Thyroid gland (tissue), 4 donors: ENCODE data around the gene CMKLR1. TPM values are rescaled to one million over a fixed set of nuclear protein-coding genes. Genes with fewer than 3 reads are reported as not detected.

Experiments used
- DNase-seq, 2 donors: peaks; one replicate each; pipeline ENCODE4 v3.0.0-alpha.2; 2019
- H3K27ac ChIP-seq, 3 donors: fragments of 200-600 bp; sonication (generic); 1 replicate in 2 of 3; 2 replicates in 1 of 3; pipeline ENCODE4 v1.5.1; 2016 to 2019; ENCODE audit warnings: mild to moderate bottlenecking in 1 of 3, moderate library complexity in 1 of 3
- H3K27me3 ChIP-seq: fragments of 200-600 bp; sonication (generic); one replicate; pipeline ENCODE4 v1.5.1; 2019
- H3K36me3 ChIP-seq, 2 donors: fragments of 200-600 bp; sonication (generic); one replicate each; pipeline ENCODE4 v1.5.1; 2016 to 2019
- H3K4me1 ChIP-seq, 2 donors: fragments of 200-600 bp; sonication (generic); one replicate each; pipeline ENCODE4 v1.5.1; 2017 to 2019
- H3K4me3 ChIP-seq, 3 donors: fragments of 200-600 bp; sonication (generic); replicated peaks in 1 of 3; 1 replicate in 2 of 3; 2 replicates in 1 of 3; pipeline ENCODE4 v1.5.1; 2016; ENCODE audit warnings: mild to moderate bottlenecking in 1 of 3
- H3K9me3 ChIP-seq: fragments of 200-600 bp; sonication (generic); one replicate; pipeline ENCODE4 v1.5.1; 2017
- CTCF ChIP-seq, 6 experiments: fragments of 200-600 bp in 3 of 6; fragments of 450-650 bp in 3 of 6; sonication (generic) in 3 of 6; IDR thresholded peaks; one replicate each; pipeline ENCODE4 v1.5.1; 2016 to 2019; ENCODE audit warnings: antibody characterized with exemption in 6 of 6, mild to moderate bottlenecking in 2 of 6, inconsistent platforms in 1 of 6, moderate library complexity in 1 of 6
- POLR2A ChIP-seq, 2 donors: fragments of 450-650 bp; IDR thresholded peaks; one replicate each; pipeline ENCODE4 v1.6.1; 2017; ENCODE audit warnings: antibody characterized with exemption in 2 of 2, mild to moderate bottlenecking in 2 of 2, moderate library complexity in 1 of 2
- WGBS, 2 donors: methylation state at CpG; one replicate each; pipeline ENCODE4 v1.1.5; 2017; 5-methylcytosine and 5-hydroxymethylcytosine counted together
- intact Hi-C: fragments of 100-400 bp; cut with DNase I; formaldehyde crosslinking; loops from one replicate; pipeline ENCODE4 v1.15.1; 2023
- total RNA-seq, 4 donors: library from RNA; depleted of rRNA; stranded (reverse); fragments of >200 nt; gene quantifications; one replicate each; pipeline ENCODE4 v1.2.3, GENCODE V29; 2016

Gene CMKLR1
- total RNA-seq, 4 donors from 2014 or later, result 6.3 to 15.8 (median 12.2) TPM

GRCh38 chr12:108240928-108241327 lies 98.2 kb downstream of the CMKLR1 start:
- peaks cover 9% of the 10 kb centered on the region in 2 donors for H3K36me3 ChIP-seq
- H3K4me1 ChIP-seq, result no peaks in the 10 kb centered on the region
- 89 to 98% methylated on average over 4 of the region's 4 CpGs for WGBS, 2 donors
- TF ChIP-seq POLR2A (IDR thresholded peaks at IDR 0.05) (no peak), CTCF (IDR thresholded peaks at IDR 0.05) (no peak)
- H3K27me3 ChIP-seq, result no peaks in the 10 kb centered on the region
- DNase-seq, result no peak
- intact Hi-C loops, result no loop called here
- no peak overlapping the region for H3K4me3 ChIP-seq
- no peak overlapping the region for H3K27ac ChIP-seq
- H3K9me3 ChIP-seq, result no peaks in the 10 kb centered on the region

- Histone ChIP-seq H3K36me3 (peaks cover 9 to 11% of the 10 kb centered on the region in 2 donors), H3K4me3 (no peak overlapping the region), H3K27me3 (no peaks in the 10 kb centered on the region), H3K9me3 (no peaks in the 10 kb centered on the region), H3K27ac (no peak overlapping the region), H3K4me1 (no peaks in the 10 kb centered on the region)
- 79 to 85% methylated on average over 21 to 23 of the region's 34 CpGs for WGBS, 2 donors
- no peak for TF ChIP-seq CTCF (IDR thresholded peaks at IDR 0.05)
- TF ChIP-seq POLR2A (IDR thresholded peaks at IDR 0.05), result no peak
- DNase-seq, result no peak
- intact Hi-C loops, result no loop called here
Observed at GRCh38 chr12:108240027-108240785, 98.9 kb downstream of the CMKLR1 start.

- 81 to 100% methylated on average over 2 of the region's 2 CpGs for WGBS, 2 donors
- Histone ChIP-seq H3K4me1 (no peaks in the 10 kb centered on the region), H3K9me3 (no peaks in the 10 kb centered on the region), H3K27ac (no peak overlapping the region), H3K4me3 (no peak overlapping the region), H3K27me3 (no peaks in the 10 kb centered on the region), H3K36me3 (peaks cover 9 to 11% of the 10 kb centered on the region in 2 donors)
- DNase-seq, result no peak
- intact Hi-C loops, result no loop called here
- TF ChIP-seq CTCF (IDR thresholded peaks at IDR 0.05) (no peak), POLR2A (IDR thresholded peaks at IDR 0.05) (no peak)
Observed at GRCh38 chr12:108239378-108239777, 99.7 kb downstream of the CMKLR1 start.

GRCh38 chr12:108238474-108238873 lies 100.6 kb downstream of the CMKLR1 start:
- Histone ChIP-seq H3K36me3 (peaks cover 9 to 11% of the 10 kb centered on the region in 2 donors), H3K27ac (no peak overlapping the region), H3K4me3 (no peak overlapping the region), H3K27me3 (no peaks in the 10 kb centered on the region), H3K4me1 (no peaks in the 10 kb centered on the region), H3K9me3 (no peaks in the 10 kb centered on the region)
- 93 to 96% methylated on average over 3 of the region's 3 CpGs for WGBS, 2 donors
- TF ChIP-seq CTCF (IDR thresholded peaks at IDR 0.05) (no peak), POLR2A (IDR thresholded peaks at IDR 0.05) (no peak)
- intact Hi-C loops, result no loop called here
- no peak for DNase-seq

Other genes with a start within 250 kb of the CMKLR1 start
- gene WSCD2, start 210.0 kb downstream of the CMKLR1 start, total RNA-seq, result 100 to 1,000 TPM in 1 of 4 donors, 10 to 100 TPM in 3; 35.5 to 117 (median 81.4) TPM
- gene FICD, start 176.0 kb upstream of the CMKLR1 start, total RNA-seq, result 10 to 100 TPM in 3 of 4 donors, 1 to 10 TPM in 1; 7.0 to 16.7 (median 10.5) TPM
- 100 to 1,000 TPM in 1 of 4 donors, 10 to 100 TPM in 3; 64.2 to 117 (median 80.0) TPM for gene SART3, start 221.9 kb upstream of the CMKLR1 start, total RNA-seq
- gene ISCU, start 223.3 kb upstream of the CMKLR1 start, total RNA-seq, result 100 to 1,000 TPM; 229 to 512 (median 248) TPM